Measurements from ENCODE around the gene UMODL1. TPM values are rescaled to one million over a fixed set of nuclear protein-coding genes. Genes with fewer than 3 reads are reported as not detected.
A peak's percentile ranks its signal among the peaks of the same experiment; 100 is the strongest.

Gene UMODL1
- total and polyA plus RNA-seq, 3 experiments from 2014 or later: 0.07 TPM; not detected in 2

- Mint-ChIP-seq H3K4me3 (no peak overlapping the region), H3K27me3 (peaks cover 0 to 5% of the 10 kb centered on the region in 2 donors), H3K9me3 (no peaks in the 10 kb centered on the region), H3K27ac (no peak overlapping the region), H3K4me1 (peaks cover 34 to 35% (median 34%) of the 10 kb centered on the region in 3 donors), H3K36me3 (peaks cover 0 to 4% (median 0%) of the 10 kb centered on the region in 3 donors)
- H3K27ac ChIP-seq (ENCODE audit: low read depth, low read length): no peak overlapping the region
- H3K4me1 ChIP-seq (ENCODE audit: insufficient read depth, low read length): peaks cover 49% of the 10 kb centered on the region
- peaks cover 3% of the 10 kb centered on the region for H3K9me3 ChIP-seq (ENCODE audit: low read length)
- no peak for DNase-seq
- H3K36me3 ChIP-seq (ENCODE audit: insufficient read depth, low read length): no peaks in the 10 kb centered on the region
- ChIA-PET CTCF (interaction anchor here (1.2 kb wide), 1 partner anchor 39 kb away, joined by 3 read pairs; no protein-coding TSS in a partner anchor), POLR2A (no interaction called here)
- no peaks in the 10 kb centered on the region for H3K27me3 ChIP-seq (ENCODE audit: insufficient read depth, low read length, poor library complexity, severe bottlenecking)
- no peak overlapping the region for H3K4me3 ChIP-seq (ENCODE audit: low read length)
Observed at GRCh38 chr21:42183374-42184266, 112.5 kb downstream of the UMODL1 start.

- no peak overlapping the region for H3K27ac ChIP-seq (ENCODE audit: low read depth, low read length)
Observed at GRCh38 chr21:42186591-42186990, 115.5 kb downstream of the UMODL1 start.

GRCh38 chr21:42187976-42188653, 117.0 kb downstream of the UMODL1 start:
- Histone ChIP-seq H3K4me1 (ENCODE audit: insufficient read depth, low read length) (peaks cover 94% of the 10 kb centered on the region), H3K4me3 (ENCODE audit: low read length) (peak overlapping the region; percentile 38), H3K27ac (ENCODE audit: low read depth, low read length) (peak overlapping the region; percentile 58), H3K27me3 (ENCODE audit: insufficient read depth, low read length, poor library complexity, severe bottlenecking) (no peaks in the 10 kb centered on the region), H3K9me3 (ENCODE audit: low read length) (peaks cover 3% of the 10 kb centered on the region), H3K36me3 (ENCODE audit: insufficient read depth, low read length) (no peaks in the 10 kb centered on the region)
- Mint-ChIP-seq H3K27me3 (peaks cover 0 to 3% of the 10 kb centered on the region in 2 donors), H3K9me3 (no peaks in the 10 kb centered on the region), H3K4me1 (peaks cover 70 to 79% (median 77%) of the 10 kb centered on the region in 3 donors), H3K27ac (peak overlapping the region; percentile 85 to 98 (median 98)), H3K36me3 (peaks cover 0 to 4% (median 0%) of the 10 kb centered on the region in 3 donors), H3K4me3 (peak overlapping the region; percentile 34 to 83 (median 75))
- CTCF ChIA-PET: interaction anchor here (0.9 to 1.9 kb wide), 5 partner anchors 9 to 70 kb away, joined by 3 to 6 read pairs (median 4); no protein-coding TSS in a partner anchor
- DNase-seq: peak; percentile 69 to 91 (median 86)
- POLR2A ChIA-PET: interaction anchor here (0.5 to 2.6 kb wide), 7 partner anchors 11 to 183 kb away, joined by 3 to 22 read pairs (median 4); partner anchors contain the start of gene ABCG1

More at GRCh38 chr21:42186591-42186990, 115.5 kb downstream of the UMODL1 start:
- H3K4me3 ChIP-seq (ENCODE audit: low read length): no peak overlapping the region
- H3K4me1 ChIP-seq (ENCODE audit: insufficient read depth, low read length): peaks cover 79% of the 10 kb centered on the region
- peaks cover 0 to 3% of the 10 kb centered on the region in 2 donors for H3K27me3 Mint-ChIP-seq
- H3K27me3 ChIP-seq (ENCODE audit: insufficient read depth, low read length, poor library complexity, severe bottlenecking): no peaks in the 10 kb centered on the region
- peaks cover 3% of the 10 kb centered on the region for H3K9me3 ChIP-seq (ENCODE audit: low read length)
- H3K4me1 Mint-ChIP-seq: peaks cover 55 to 63% (median 62%) of the 10 kb centered on the region in 3 donors
- H3K36me3 ChIP-seq (ENCODE audit: insufficient read depth, low read length): no peaks in the 10 kb centered on the region
- peak overlapping the region; percentile 85 to 98 (median 96) for H3K27ac Mint-ChIP-seq
- peak overlapping the region in 4 of 7 donors; percentile 28 to 70 (median 49) for H3K4me3 Mint-ChIP-seq
- H3K9me3 Mint-ChIP-seq: no peaks in the 10 kb centered on the region
- POLR2A ChIA-PET: interaction anchor here (2.6 kb wide), 1 partner anchor 33 kb away, joined by 22 read pairs; the partner anchor contains the start of gene ABCG1
- H3K36me3 Mint-ChIP-seq: peaks cover 0 to 4% (median 0%) of the 10 kb centered on the region in 3 donors
- DNase-seq: no peak
- CTCF ChIA-PET: interaction anchor here (1.0 kb wide), 1 partner anchor 46 kb away, joined by 3 read pairs; no protein-coding TSS in a partner anchor

- peaks cover 3% of the 10 kb centered on the region for H3K9me3 ChIP-seq (ENCODE audit: low read length)
- POLR2A ChIA-PET: interaction anchor here (0.5 to 2.6 kb wide), 6 partner anchors 10 to 184 kb away, joined by 3 to 22 read pairs (median 4); partner anchors contain the start of gene ABCG1
- H3K27ac ChIP-seq (ENCODE audit: low read depth, low read length): no peak overlapping the region
- Mint-ChIP-seq H3K27ac (peak overlapping the region; percentile 85 to 98 (median 98)), H3K9me3 (no peaks in the 10 kb centered on the region), H3K36me3 (peaks cover 0 to 4% (median 0%) of the 10 kb centered on the region in 3 donors), H3K27me3 (peaks cover 0 to 3% of the 10 kb centered on the region in 2 donors), H3K4me3 (peak overlapping the region; percentile 34 to 83 (median 75)), H3K4me1 (peaks cover 76 to 84% (median 82%) of the 10 kb centered on the region in 3 donors)
- DNase-seq: no peak
- H3K4me3 ChIP-seq (ENCODE audit: low read length): peak overlapping the region; percentile 38
- H3K4me1 ChIP-seq (ENCODE audit: insufficient read depth, low read length): peaks cover 95% of the 10 kb centered on the region
- H3K27me3 ChIP-seq (ENCODE audit: insufficient read depth, low read length, poor library complexity, severe bottlenecking): no peaks in the 10 kb centered on the region
- H3K36me3 ChIP-seq (ENCODE audit: insufficient read depth, low read length): no peaks in the 10 kb centered on the region
- CTCF ChIA-PET: interaction anchor here (0.9 to 1.9 kb wide), 5 partner anchors 8 to 70 kb away, joined by 3 to 6 read pairs (median 4); no protein-coding TSS in a partner anchor
Observed at GRCh38 chr21:42188663-42189062, 117.5 kb downstream of the UMODL1 start.

- Mint-ChIP-seq H3K27ac (peak overlapping the region in 7 of 8 donors; percentile 45 to 88 (median 68)), H3K4me1 (peaks cover 80 to 87% (median 85%) of the 10 kb centered on the region in 3 donors), H3K9me3 (no peaks in the 10 kb centered on the region), H3K27me3 (peaks cover 0 to 3% of the 10 kb centered on the region in 2 donors), H3K36me3 (peaks cover 0 to 4% (median 0%) of the 10 kb centered on the region in 3 donors), H3K4me3 (peak overlapping the region; percentile 14 to 73 (median 62))
- CTCF ChIA-PET: interaction anchor here (1.1 to 2.4 kb wide), 5 partner anchors 7 to 69 kb away, joined by 3 to 7 read pairs (median 4); no protein-coding TSS in a partner anchor
- POLR2A ChIA-PET: interaction anchor here (1.4 kb wide), 1 partner anchor 24 kb away, joined by 3 read pairs; no protein-coding TSS in a partner anchor
- Histone ChIP-seq H3K27me3 (ENCODE audit: insufficient read depth, low read length, poor library complexity, severe bottlenecking) (no peaks in the 10 kb centered on the region), H3K9me3 (ENCODE audit: low read length) (peaks cover 3% of the 10 kb centered on the region), H3K36me3 (ENCODE audit: insufficient read depth, low read length) (no peaks in the 10 kb centered on the region), H3K4me1 (ENCODE audit: insufficient read depth, low read length) (peaks cover 91% of the 10 kb centered on the region), H3K4me3 (ENCODE audit: low read length) (no peak overlapping the region), H3K27ac (ENCODE audit: low read depth, low read length) (no peak overlapping the region)
- no peak for DNase-seq
Observed at GRCh38 chr21:42189431-42189830, 118.3 kb downstream of the UMODL1 start.

- peak overlapping the region; percentile 14 to 73 (median 62) for H3K4me3 Mint-ChIP-seq
- peak overlapping the region in 7 of 8 donors; percentile 45 to 88 (median 68) for H3K27ac Mint-ChIP-seq
- H3K27ac ChIP-seq (ENCODE audit: low read depth, low read length): no peak overlapping the region
Observed at GRCh38 chr21:42189860-42190485, 118.9 kb downstream of the UMODL1 start.

More at GRCh38 chr21:42189860-42190485, 118.9 kb downstream of the UMODL1 start:
- Histone ChIP-seq H3K9me3 (ENCODE audit: low read length) (peaks cover 3% of the 10 kb centered on the region), H3K27me3 (ENCODE audit: insufficient read depth, low read length, poor library complexity, severe bottlenecking) (no peaks in the 10 kb centered on the region), H3K4me1 (ENCODE audit: insufficient read depth, low read length) (peaks cover 86% of the 10 kb centered on the region), H3K4me3 (ENCODE audit: low read length) (no peak overlapping the region), H3K36me3 (ENCODE audit: insufficient read depth, low read length) (no peaks in the 10 kb centered on the region)
- no peaks in the 10 kb centered on the region for H3K9me3 Mint-ChIP-seq
- DNase-seq: peak in 1 of 5 donors; percentile 29
- peaks cover 80 to 87% (median 85%) of the 10 kb centered on the region in 3 donors for H3K4me1 Mint-ChIP-seq
- peaks cover 0 to 3% of the 10 kb centered on the region in 2 donors for H3K27me3 Mint-ChIP-seq
- ChIA-PET POLR2A (interaction anchor here (1.4 kb wide), 1 partner anchor 24 kb away, joined by 3 read pairs; no protein-coding TSS in a partner anchor), CTCF (interaction anchor here (1.2 to 2.4 kb wide), 4 partner anchors 26 to 69 kb away, joined by 3 to 7 read pairs (median 5); no protein-coding TSS in a partner anchor)
- peaks cover 0 to 4% (median 0%) of the 10 kb centered on the region in 3 donors for H3K36me3 Mint-ChIP-seq
